ENCODE measurements around the gene MPC1. TPM values are rescaled to one million over a fixed set of nuclear protein-coding genes. Genes with fewer than 3 reads are reported as not detected.
"Not testable (repeated sequence)": the region's sequence is repeated elsewhere in the genome, so short reads cannot be mapped to it uniquely, and the experiment has no call there.

Gene MPC1
- total and polyA plus RNA-seq, 8 donors: 36.5 to 56.7 (median 42.8) TPM

DNA sequence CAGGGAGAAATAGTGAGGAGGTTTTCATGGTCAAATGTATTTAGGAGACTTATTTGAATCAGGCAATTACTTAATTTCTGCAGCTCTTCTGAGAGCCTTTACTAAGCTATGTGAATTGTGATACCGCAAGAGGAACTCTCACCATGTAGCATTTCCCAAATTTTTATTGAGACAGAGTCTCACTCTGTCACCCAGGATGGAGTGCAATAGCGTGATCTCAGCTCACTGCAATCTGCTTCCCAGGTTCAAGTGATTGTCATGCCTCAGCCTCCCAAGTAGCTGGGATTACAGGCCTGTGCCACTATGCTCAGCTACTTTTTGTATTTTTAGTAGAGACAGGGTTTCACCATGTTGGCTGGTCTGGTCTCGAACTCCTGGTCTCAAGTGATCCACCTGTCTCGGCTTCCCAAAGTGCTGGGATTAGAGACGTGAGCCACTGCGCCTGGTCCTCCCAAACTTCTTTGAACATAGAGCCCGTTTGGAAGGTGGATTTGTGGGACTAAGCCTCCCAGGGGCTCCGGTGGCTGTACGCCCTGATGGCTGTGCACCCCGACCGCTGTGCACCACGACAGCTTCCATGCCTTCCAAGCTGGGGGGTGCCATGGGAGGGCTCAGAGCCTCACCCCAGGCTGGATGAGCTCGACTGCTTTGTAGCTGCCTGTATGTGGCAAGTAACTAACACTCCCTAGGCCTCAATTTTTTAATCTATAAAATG is 5.7 kb upstream of the MPC1 start:
- DNase-seq (no peak), ATAC-seq (no peak)
- H3K9me3 ChIP-seq: no peaks in the 10 kb centered on the region
- intact Hi-C loops (cut with DNase I): no loop called here
- no peak for TF ChIP-seq CTCF (IDR thresholded peaks at IDR 0.05)
- no peak overlapping the region for H3K4me3 ChIP-seq
- peaks cover 3 to 18% of the 10 kb centered on the region in 2 donors for H3K4me1 ChIP-seq
- H3K36me3 ChIP-seq: no peaks in the 10 kb centered on the region
- peaks cover 0 to 2% of the 10 kb centered on the region in 2 donors for H3K27me3 ChIP-seq
- H3K27ac ChIP-seq: no peak overlapping the region

DNA sequence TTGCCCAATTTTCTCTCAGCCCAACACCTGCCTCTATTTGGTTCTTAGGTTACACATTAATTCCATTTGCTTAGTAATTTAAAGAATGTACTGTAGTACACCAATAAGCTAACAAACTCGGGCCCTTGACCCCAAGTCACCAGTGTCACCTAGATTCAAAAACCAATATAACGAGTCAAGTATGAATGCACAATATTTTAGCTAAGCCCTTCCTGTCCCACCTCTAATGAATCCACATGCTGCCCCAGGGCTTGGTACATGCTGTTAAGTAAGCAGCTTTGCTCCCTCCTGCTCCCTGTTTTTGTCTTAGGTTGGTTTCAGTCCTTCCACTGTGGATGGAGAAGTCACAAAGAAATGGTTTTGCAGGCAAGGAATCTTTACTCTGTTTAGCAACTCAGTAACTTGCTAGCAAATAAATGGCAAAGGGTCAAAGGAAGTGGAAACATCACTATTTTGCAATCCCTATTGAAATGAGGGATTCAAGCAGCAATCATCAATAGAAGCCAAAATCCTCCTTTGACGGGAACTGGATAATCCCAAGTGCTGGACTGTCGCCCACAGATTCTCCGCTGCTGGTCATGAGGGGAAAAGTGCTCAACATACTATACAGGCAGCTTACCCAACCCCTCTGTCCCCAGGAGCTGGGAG is 5.0 kb upstream of the MPC1 start:
- no peaks in the 10 kb centered on the region for H3K27me3 ChIP-seq
- no peak for ATAC-seq
- H3K36me3 ChIP-seq: no peaks in the 10 kb centered on the region
- H3K4me1 ChIP-seq: peaks cover 3 to 19% of the 10 kb centered on the region in 2 donors
- intact Hi-C loops (cut with DNase I): no loop called here
- H3K9me3 ChIP-seq: no peaks in the 10 kb centered on the region
- H3K27ac ChIP-seq: peak overlapping the region in 1 of 2 donors; percentile 20
- DNase-seq: no peak
- no peak overlapping the region for H3K4me3 ChIP-seq
- TF ChIP-seq CTCF (IDR thresholded peaks at IDR 0.05): no peak

DNA sequence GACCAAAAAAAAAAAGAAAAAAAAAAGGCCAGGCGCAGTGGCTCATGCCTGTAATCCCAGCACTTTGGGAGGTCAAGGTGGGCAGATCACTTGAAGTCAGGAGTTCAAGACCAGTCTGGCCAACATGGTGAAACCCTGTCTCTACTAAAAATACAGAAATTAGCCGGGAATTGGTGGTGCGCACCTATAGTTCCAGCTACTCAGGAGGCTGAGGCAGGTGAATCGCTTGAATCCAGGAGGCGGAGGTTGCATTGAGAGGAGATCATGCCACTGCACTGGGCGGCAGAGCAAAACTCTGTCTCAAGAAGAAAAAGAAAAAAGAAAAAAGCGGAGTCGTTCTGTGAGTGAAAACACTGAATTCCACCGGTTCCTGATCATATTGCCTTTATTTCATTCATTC is 4.4 kb upstream of the MPC1 start:
- ATAC-seq; intact Hi-C loops (cut with DNase I); H3K27me3 ChIP-seq; DNase-seq; H3K27ac ChIP-seq; H3K36me3 ChIP-seq; H3K4me3 ChIP-seq; H3K9me3 ChIP-seq: not testable (repeated sequence)
- H3K4me1 ChIP-seq: peaks cover 3 to 19% of the 10 kb centered on the region in 2 donors

GRCh38 chr6:166386111-166386510 is 3.4 kb upstream of the MPC1 start:
- H3K27me3 ChIP-seq: no peaks in the 10 kb centered on the region
- no peaks in the 10 kb centered on the region for H3K36me3 ChIP-seq
- intact Hi-C loops (cut with DNase I): no loop called here
- H3K9me3 ChIP-seq: no peaks in the 10 kb centered on the region
- ATAC-seq: no peak
- H3K27ac ChIP-seq: no peak overlapping the region
- DNase-seq: no peak
- no peak for TF ChIP-seq CTCF (IDR thresholded peaks at IDR 0.05)
- H3K4me3 ChIP-seq: no peak overlapping the region
- H3K4me1 ChIP-seq: peaks cover 3 to 19% of the 10 kb centered on the region in 2 donors

DNA sequence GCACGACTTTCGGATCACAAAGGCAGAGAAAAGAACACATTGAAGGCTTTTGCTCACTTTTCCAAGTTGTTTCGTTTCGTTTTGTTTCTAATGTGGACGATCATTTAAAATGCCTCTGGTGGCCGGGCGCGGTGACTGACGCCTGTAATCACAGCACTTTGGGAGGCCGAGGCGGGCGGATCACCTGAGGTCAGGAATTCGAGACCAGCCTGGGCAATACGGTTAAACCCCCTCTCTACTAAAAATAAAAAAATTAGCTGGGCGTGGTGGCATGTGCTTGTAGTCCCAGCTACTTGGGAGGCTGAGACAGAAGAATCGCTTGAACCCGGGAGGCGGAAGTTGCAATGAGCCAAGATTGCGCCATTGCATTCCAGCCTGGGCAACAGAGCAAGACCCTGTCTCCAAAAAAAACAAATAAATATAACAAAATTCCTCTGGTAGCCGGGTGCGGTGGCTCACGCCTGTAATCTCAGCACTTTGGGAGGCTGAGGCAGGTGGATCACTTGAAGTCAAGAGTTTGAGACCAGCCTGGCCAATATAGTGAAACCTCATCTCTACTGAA is 1.1 kb upstream of the MPC1 start:
- H3K36me3 ChIP-seq; intact Hi-C loops (cut with DNase I); H3K9me3 ChIP-seq; H3K27me3 ChIP-seq; ATAC-seq: not testable (repeated sequence)
- Histone ChIP-seq H3K4me1 (peaks cover 7 to 19% of the 10 kb centered on the region in 2 donors), H3K4me3 (peak overlapping the region; percentile 92), H3K27ac (peak overlapping the region; percentile 89 to 91)
- TF ChIP-seq CTCF (IDR thresholded peaks at IDR 0.05): peak in 1 of 2 donors; percentile 20
- peak in 1 of 4 donors; percentile 82 for DNase-seq

Data from left lung (tissue), 10 donors.